K562 (cell line): ENCODE data around the gene POGLUT2. TPM values are rescaled to one million over a fixed set of nuclear protein-coding genes. Genes with fewer than 3 reads are reported as not detected.
A peak's percentile ranks its signal among the peaks of the same experiment; 100 is the strongest.

Experiments
- ATF7 ChIP-seq: fragments of 450-650 bp; IDR thresholded peaks from 2 replicates; pipeline ENCODE4 v1.7.1; 2014; ENCODE audit warnings: mild to moderate bottlenecking, moderate library complexity
- CHD2 ChIP-seq: IDR thresholded peaks from 2 replicates; pipeline ENCODE4 v1.6.1; 2011; ENCODE audit warnings: low read depth, low read length
- PYGO2 ChIP-seq: fragments of 450-650 bp; IDR thresholded peaks from 2 replicates; pipeline ENCODE4 v1.6.1; 2016; ENCODE audit warnings: mild to moderate bottlenecking, missing genetic modification characterization, moderate library complexity, missing compliant biosample characterization
- SAFB2 ChIP-seq: fragments of 200-400 bp; formaldehyde crosslinking; IDR thresholded peaks from 2 replicates; pipeline ENCODE4 v1.6.1; 2018; ENCODE audit warnings: borderline replicate concordance, low read length, low read depth, moderate library complexity; ENCODE audit not compliant: severe bottlenecking
- TBP ChIP-seq: optimal IDR thresholded peaks from 2 replicates; pipeline ENCODE3; 2011; ENCODE audit warnings: low read depth, low read length, improper control_type of control experiment
- TCF7L2 ChIP-seq: fragments of 150-350 bp; IDR thresholded peaks from 2 replicates; pipeline ENCODE4 v1.6.1; 2016; ENCODE audit warnings: low read depth, mild to moderate bottlenecking, low read length, moderate library complexity
- ZKSCAN3 ChIP-seq: fragments of 250-450 bp; sonication (Bioruptor Pico); IDR thresholded peaks from 2 replicates; pipeline ENCODE4 v1.4.0; 2020
- ZNF24 ChIP-seq: fragments of 450-650 bp; IDR thresholded peaks from 2 replicates; pipeline ENCODE4 v1.6.1; 2016
- ZNF507 ChIP-seq: conservative IDR thresholded peaks from 2 replicates; pipeline ENCODE4 v1.6.1; 2017; ENCODE audit warnings: missing genetic modification characterization, missing compliant biosample characterization
- polyA plus RNA-seq, 8 experiments: library from polyadenylated mRNA; depleted of rRNA in 4 of 8; stranded (reverse) in 5 of 8; unstranded in 3 of 8; fragments of >200 nt; fragmentation: Nextera tagmentation in 2 of 8; fragmentation: Illumina TruSeq in 1 of 8; extraction: Ambion mirVana in 2 of 8; extraction: Trizol in 1 of 8; gene quantifications; 2 replicates each; pipeline versions ENCODE4 v1.2.1 to v1.2.3, GENCODE V29; 2011 to 2014; ENCODE audit warnings: inconsistent platforms in 1 of 8, missing spikeins in 1 of 8
- total RNA-seq, 7 experiments: library from RNA; depleted of rRNA in 6 of 7; stranded (reverse); fragments of >200 nt in 6 of 7; fragmentation: Illumina TruSeq in 2 of 7; extraction: Trizol in 2 of 7; gene quantifications; 2 replicates each; pipeline versions ENCODE4 v1.2.1 to v1.2.3, GENCODE V29; 2011 to 2021; ENCODE audit warnings: low replicate concordance in 1 of 7
- TF ChIP-seq, protein P1 (sequence below), 2 experiments: IDR thresholded peaks in 1 of 2; conservative IDR thresholded peaks in 1 of 2; 2 replicates each; pipeline ENCODE4 v1.6.1; 2016; ENCODE audit warnings: low read depth in 2 of 2, mild to moderate bottlenecking in 1 of 2, missing compliant biosample characterization in 1 of 2, missing genetic modification characterization in 1 of 2, moderate library complexity in 1 of 2
- TF ChIP-seq, protein P2 (sequence below), 2 experiments: fragments of 450-650 bp; IDR thresholded peaks; 2 replicates each; pipeline ENCODE4 v1.6.1; 2018; ENCODE audit warnings: mild to moderate bottlenecking in 2 of 2, low read depth in 1 of 2; ENCODE audit not compliant: partially characterized antibody in 2 of 2
- TF ChIP-seq, protein P3 (sequence below): fragments of 250-450 bp; sonication (Bioruptor Pico); IDR thresholded peaks from 2 replicates; pipeline ENCODE4 v1.5.0; 2020; ENCODE audit warnings: mild to moderate bottlenecking, borderline replicate concordance
- TF ChIP-seq, protein P4 (sequence below): fragments of 450-650 bp; IDR thresholded peaks from 2 replicates; pipeline ENCODE4 v1.6.1; 2016; ENCODE audit warnings: missing biosample characterization, missing genetic modification characterization
- TF ChIP-seq, protein P5 (sequence below), 3 experiments: fragments of 200-800 bp in 1 of 3; sonication (Bioruptor generic) in 1 of 3; sonication (generic) in 1 of 3; formaldehyde crosslinking in 1 of 3; IDR thresholded peaks; 2 replicates each; pipeline versions ENCODE4 v1.6.1 to v1.8.0; 2016 to 2022; ENCODE audit warnings: mild to moderate bottlenecking in 2 of 3, missing compliant biosample characterization in 2 of 3, missing genetic modification characterization in 2 of 3, missing genetic modification reagents in 1 of 3

POGLUT2 gene
- total and polyA plus RNA-seq, 9 of the 15 experiments (the other 6 are each of a cell fraction or from before 2014, with no cell fraction given) = 3.8 to 11.8 (median 10.8) TPM

DNA sequence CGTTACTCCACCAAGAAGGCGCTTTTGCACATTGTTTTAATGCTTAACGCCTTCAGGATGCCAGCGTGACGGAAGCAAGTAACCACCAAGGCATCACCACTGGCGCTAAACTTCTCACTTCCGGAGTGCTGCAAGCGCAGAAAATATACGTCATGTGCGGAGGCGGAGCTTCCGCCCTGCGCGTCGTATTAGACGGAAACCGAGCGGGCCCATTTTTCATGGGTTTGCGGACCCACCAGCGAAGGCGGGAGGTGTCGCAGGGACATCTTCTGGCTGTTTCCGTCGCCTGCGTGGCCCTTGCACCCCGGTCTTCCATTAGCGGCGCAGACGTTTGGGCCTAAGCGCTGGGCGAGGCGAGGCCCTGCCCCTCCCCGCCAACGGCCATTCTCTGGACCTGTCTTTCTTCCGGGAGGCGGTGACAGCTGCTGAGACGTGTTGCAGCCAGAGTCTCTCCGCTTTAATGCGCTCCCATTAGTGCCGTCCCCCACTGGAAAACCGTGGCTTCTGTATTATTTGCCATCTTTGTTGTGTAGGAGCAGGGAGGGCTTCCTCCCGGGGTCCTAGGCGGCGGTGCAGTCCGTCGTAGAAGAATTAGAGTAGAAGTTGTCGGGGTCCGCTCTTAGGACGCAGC is 47.0 kb upstream of the POGLUT2 start, which contains the start of gene ERCC5 (continued):
- TF ChIP-seq, protein P1, sequence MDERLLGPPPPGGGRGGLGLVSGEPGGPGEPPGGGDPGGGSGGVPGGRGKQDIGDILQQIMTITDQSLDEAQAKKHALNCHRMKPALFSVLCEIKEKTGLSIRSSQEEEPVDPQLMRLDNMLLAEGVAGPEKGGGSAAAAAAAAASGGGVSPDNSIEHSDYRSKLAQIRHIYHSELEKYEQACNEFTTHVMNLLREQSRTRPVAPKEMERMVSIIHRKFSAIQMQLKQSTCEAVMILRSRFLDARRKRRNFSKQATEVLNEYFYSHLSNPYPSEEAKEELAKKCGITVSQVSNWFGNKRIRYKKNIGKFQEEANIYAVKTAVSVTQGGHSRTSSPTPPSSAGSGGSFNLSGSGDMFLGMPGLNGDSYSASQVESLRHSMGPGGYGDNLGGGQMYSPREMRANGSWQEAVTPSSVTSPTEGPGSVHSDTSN (CRISPR knock-in tag; IDR thresholded peaks at IDR 0.05; ENCODE audit: low read depth) = no peak
- TF ChIP-seq, protein P1 (tag; conservative IDR thresholded peaks at IDR 0.05; ENCODE audit: low read depth) = 0 out of 2 replicates have a peak, but pooled peaks have one; percentile 47
- peak; percentile 35; the same call in 1 of the 2 replicates for TF ChIP-seq ZNF24
- TF ChIP-seq, protein P2, sequence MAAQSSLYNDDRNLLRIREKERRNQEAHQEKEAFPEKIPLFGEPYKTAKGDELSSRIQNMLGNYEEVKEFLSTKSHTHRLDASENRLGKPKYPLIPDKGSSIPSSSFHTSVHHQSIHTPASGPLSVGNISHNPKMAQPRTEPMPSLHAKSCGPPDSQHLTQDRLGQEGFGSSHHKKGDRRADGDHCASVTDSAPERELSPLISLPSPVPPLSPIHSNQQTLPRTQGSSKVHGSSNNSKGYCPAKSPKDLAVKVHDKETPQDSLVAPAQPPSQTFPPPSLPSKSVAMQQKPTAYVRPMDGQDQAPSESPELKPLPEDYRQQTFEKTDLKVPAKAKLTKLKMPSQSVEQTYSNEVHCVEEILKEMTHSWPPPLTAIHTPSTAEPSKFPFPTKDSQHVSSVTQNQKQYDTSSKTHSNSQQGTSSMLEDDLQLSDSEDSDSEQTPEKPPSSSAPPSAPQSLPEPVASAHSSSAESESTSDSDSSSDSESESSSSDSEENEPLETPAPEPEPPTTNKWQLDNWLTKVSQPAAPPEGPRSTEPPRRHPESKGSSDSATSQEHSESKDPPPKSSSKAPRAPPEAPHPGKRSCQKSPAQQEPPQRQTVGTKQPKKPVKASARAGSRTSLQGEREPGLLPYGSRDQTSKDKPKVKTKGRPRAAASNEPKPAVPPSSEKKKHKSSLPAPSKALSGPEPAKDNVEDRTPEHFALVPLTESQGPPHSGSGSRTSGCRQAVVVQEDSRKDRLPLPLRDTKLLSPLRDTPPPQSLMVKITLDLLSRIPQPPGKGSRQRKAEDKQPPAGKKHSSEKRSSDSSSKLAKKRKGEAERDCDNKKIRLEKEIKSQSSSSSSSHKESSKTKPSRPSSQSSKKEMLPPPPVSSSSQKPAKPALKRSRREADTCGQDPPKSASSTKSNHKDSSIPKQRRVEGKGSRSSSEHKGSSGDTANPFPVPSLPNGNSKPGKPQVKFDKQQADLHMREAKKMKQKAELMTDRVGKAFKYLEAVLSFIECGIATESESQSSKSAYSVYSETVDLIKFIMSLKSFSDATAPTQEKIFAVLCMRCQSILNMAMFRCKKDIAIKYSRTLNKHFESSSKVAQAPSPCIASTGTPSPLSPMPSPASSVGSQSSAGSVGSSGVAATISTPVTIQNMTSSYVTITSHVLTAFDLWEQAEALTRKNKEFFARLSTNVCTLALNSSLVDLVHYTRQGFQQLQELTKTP (IDR thresholded peaks at IDR 0.05; ENCODE audit: low read depth in 1 of 2, partially characterized antibody in 2 of 2) = peak in 1 of 2 experiments; percentile 15
- peak; percentile 59 for TF ChIP-seq TBP
- TF ChIP-seq, protein P3, sequence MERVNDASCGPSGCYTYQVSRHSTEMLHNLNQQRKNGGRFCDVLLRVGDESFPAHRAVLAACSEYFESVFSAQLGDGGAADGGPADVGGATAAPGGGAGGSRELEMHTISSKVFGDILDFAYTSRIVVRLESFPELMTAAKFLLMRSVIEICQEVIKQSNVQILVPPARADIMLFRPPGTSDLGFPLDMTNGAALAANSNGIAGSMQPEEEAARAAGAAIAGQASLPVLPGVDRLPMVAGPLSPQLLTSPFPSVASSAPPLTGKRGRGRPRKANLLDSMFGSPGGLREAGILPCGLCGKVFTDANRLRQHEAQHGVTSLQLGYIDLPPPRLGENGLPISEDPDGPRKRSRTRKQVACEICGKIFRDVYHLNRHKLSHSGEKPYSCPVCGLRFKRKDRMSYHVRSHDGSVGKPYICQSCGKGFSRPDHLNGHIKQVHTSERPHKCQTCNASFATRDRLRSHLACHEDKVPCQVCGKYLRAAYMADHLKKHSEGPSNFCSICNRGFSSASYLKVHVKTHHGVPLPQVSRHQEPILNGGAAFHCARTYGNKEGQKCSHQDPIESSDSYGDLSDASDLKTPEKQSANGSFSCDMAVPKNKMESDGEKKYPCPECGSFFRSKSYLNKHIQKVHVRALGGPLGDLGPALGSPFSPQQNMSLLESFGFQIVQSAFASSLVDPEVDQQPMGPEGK (CRISPR knock-in tag) = no peak
- TF ChIP-seq, protein P4, sequence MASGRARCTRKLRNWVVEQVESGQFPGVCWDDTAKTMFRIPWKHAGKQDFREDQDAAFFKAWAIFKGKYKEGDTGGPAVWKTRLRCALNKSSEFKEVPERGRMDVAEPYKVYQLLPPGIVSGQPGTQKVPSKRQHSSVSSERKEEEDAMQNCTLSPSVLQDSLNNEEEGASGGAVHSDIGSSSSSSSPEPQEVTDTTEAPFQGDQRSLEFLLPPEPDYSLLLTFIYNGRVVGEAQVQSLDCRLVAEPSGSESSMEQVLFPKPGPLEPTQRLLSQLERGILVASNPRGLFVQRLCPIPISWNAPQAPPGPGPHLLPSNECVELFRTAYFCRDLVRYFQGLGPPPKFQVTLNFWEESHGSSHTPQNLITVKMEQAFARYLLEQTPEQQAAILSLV (tag) = no peak
- no peak for TF ChIP-seq SAFB2
- no peak for TF ChIP-seq ZKSCAN3 (CRISPR knock-in tag)
- peak; percentile 90 for TF ChIP-seq ATF7
- no peak for TF ChIP-seq CHD2
- TF ChIP-seq ZNF507 (tag) = no peak
- no peak for TF ChIP-seq TCF7L2
- TF ChIP-seq, protein P5, sequence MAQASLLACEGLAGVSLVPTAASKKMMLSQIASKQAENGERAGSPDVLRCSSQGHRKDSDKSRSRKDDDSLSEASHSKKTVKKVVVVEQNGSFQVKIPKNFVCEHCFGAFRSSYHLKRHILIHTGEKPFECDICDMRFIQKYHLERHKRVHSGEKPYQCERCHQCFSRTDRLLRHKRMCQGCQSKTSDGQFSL (CRISPR knock-in tag; IDR thresholded peaks at IDR 0.05) = 0 out of 2 replicates have a peak, but pooled peaks have one; percentile 44
- TF ChIP-seq, protein P5 (tag; IDR thresholded peaks at IDR 0.05) = no peak
- TF ChIP-seq PYGO2 (tag) = no peak
